ENCODE data around the gene EPB41L3. TPM values are rescaled to one million over a fixed set of nuclear protein-coding genes. Genes with fewer than 3 reads are reported as not detected.

The EPB41L3 gene
- total and polyA plus RNA-seq, 2 experiments from 2014 or later, result 201 to 886 TPM

GRCh38 chr18:5556310-5556974 is 12.6 kb upstream of the EPB41L3 start:
- H3K27ac ChIP-seq, result no peak overlapping the region
- H3K4me1 ChIP-seq (ENCODE audit: low read depth), result peaks cover 16% of the 10 kb centered on the region
- H3K9me3 ChIP-seq (ENCODE audit: low read depth), result no peaks in the 10 kb centered on the region
- no peaks in the 10 kb centered on the region for H3K27me3 ChIP-seq
- no peaks in the 10 kb centered on the region for H3K36me3 ChIP-seq
- TF ChIP-seq CTCF (IDR thresholded peaks at IDR 0.05; ENCODE audit: low read depth, low read length), result peak; percentile 40
- H3K4me3 ChIP-seq, result no peak overlapping the region
- peak in 1 of 2 donors; percentile 70 for DNase-seq (ENCODE audit: low read depth in 1 of 2, low spot score in 1 of 2)

GRCh38 chr18:5554629-5555028 is 10.8 kb upstream of the EPB41L3 start:
- Histone ChIP-seq H3K9me3 (ENCODE audit: low read depth) (no peaks in the 10 kb centered on the region), H3K27ac (no peak overlapping the region), H3K36me3 (no peaks in the 10 kb centered on the region), H3K27me3 (no peaks in the 10 kb centered on the region), H3K4me3 (no peak overlapping the region), H3K4me1 (ENCODE audit: low read depth) (peaks cover 16% of the 10 kb centered on the region)
- no peak for TF ChIP-seq CTCF (IDR thresholded peaks at IDR 0.05; ENCODE audit: low read depth, low read length)
- DNase-seq (ENCODE audit: low read depth in 1 of 2, low spot score in 1 of 2), result no peak

- Histone ChIP-seq H3K4me1 (ENCODE audit: low read depth) (no peaks in the 10 kb centered on the region), H3K36me3 (no peaks in the 10 kb centered on the region), H3K4me3 (no peak overlapping the region), H3K9me3 (ENCODE audit: low read depth) (no peaks in the 10 kb centered on the region), H3K27me3 (no peaks in the 10 kb centered on the region), H3K27ac (no peak overlapping the region)
- DNase-seq (ENCODE audit: low read depth in 1 of 2, low spot score in 1 of 2), result peak; percentile 53 to 82
- TF ChIP-seq CTCF (IDR thresholded peaks at IDR 0.05; ENCODE audit: low read depth, low read length), result peak; percentile 89
Measured at GRCh38 chr18:5546660-5547059, 2.9 kb upstream of the EPB41L3 start.

GRCh38 chr18:5543036-5543680 is 639 bp downstream of the EPB41L3 start:
- DNase-seq (ENCODE audit: low read depth in 1 of 2, low spot score in 1 of 2), result peak in 1 of 2 donors; percentile 69
- H3K27ac ChIP-seq, result peak overlapping the region; percentile 78
- H3K36me3 ChIP-seq, result no peaks in the 10 kb centered on the region
- H3K4me3 ChIP-seq, result peak overlapping the region; percentile 85
- no peaks in the 10 kb centered on the region for H3K9me3 ChIP-seq (ENCODE audit: low read depth)
- no peaks in the 10 kb centered on the region for H3K27me3 ChIP-seq
- TF ChIP-seq CTCF (IDR thresholded peaks at IDR 0.05; ENCODE audit: low read depth, low read length), result no peak
- no peaks in the 10 kb centered on the region for H3K4me1 ChIP-seq (ENCODE audit: low read depth)

- Histone ChIP-seq H3K4me1 (ENCODE audit: low read depth) (peaks cover 4% of the 10 kb centered on the region), H3K9me3 (ENCODE audit: low read depth) (no peaks in the 10 kb centered on the region), H3K27ac (peak overlapping the region; percentile 78), H3K36me3 (no peaks in the 10 kb centered on the region), H3K27me3 (no peaks in the 10 kb centered on the region), H3K4me3 (peak overlapping the region; percentile 85)
- DNase-seq (ENCODE audit: low read depth in 1 of 2, low spot score in 1 of 2), result peak; percentile 43 to 50
- TF ChIP-seq CTCF (IDR thresholded peaks at IDR 0.05; ENCODE audit: low read depth, low read length), result no peak
Measured at GRCh38 chr18:5542515-5543035, 1.2 kb downstream of the EPB41L3 start.
